HL-60 (cell line): ENCODE measurements around the gene MLYCD.
A peak's percentile ranks its signal among the peaks of the same experiment; 100 is the strongest.

Experiments used
- DNase-seq, 2 experiments: peaks; one replicate each; pipeline ENCODE4 v3.0.0-alpha.2; 2010 to 2020; ENCODE audit warnings: low read depth in 1 of 2, low spot score in 1 of 2
- H3K27ac ChIP-seq: fragments of 250-450 bp; sonication (Bioruptor Pico); replicated peaks from 2 replicates; pipeline ENCODE4 v1.5.1; 2020; ENCODE audit warnings: mild to moderate bottlenecking, moderate library complexity
- H3K27me3 ChIP-seq: fragments of 250-450 bp; sonication (Bioruptor Pico); 2 replicates; pipeline ENCODE4 v1.5.1; 2021; ENCODE audit warnings: mild to moderate bottlenecking, moderate library complexity; ENCODE audit not compliant: insufficient read depth, poor library complexity, severe bottlenecking
- H3K4me3 ChIP-seq: replicated peaks from 2 replicates; pipeline ENCODE4 v1.5.1; 2011; ENCODE audit warnings: mild to moderate bottlenecking, control low read depth, low read length; ENCODE audit not compliant: insufficient read depth
- GABPA ChIP-seq: IDR thresholded peaks from 2 replicates; pipeline ENCODE4 v1.6.1; 2012; ENCODE audit warnings: low read depth
- POLR2AphosphoS5 ChIP-seq: IDR thresholded peaks from 2 replicates; pipeline ENCODE4 v1.6.1; 2012; ENCODE audit warnings: low read depth
- REST ChIP-seq: IDR thresholded peaks from 2 replicates; pipeline ENCODE4 v1.6.1; 2012; ENCODE audit warnings: low read depth; ENCODE audit not compliant: insufficient replicate concordance
- SPI1 ChIP-seq: IDR thresholded peaks from 2 replicates; pipeline ENCODE4 v1.6.1; 2012; ENCODE audit warnings: low read depth, mild to moderate bottlenecking, borderline replicate concordance
- TF ChIP-seq, protein P1 (sequence below): IDR thresholded peaks from one replicate; pipeline ENCODE4 v1.5.1; 2011; ENCODE audit warnings: low read length, control low read depth, inconsistent platforms; ENCODE audit not compliant: insufficient read depth

The MLYCD gene

GRCh38 chr16:83863682-83864081 is 35.2 kb upstream of the MLYCD start:
- TF ChIP-seq GABPA (no peak), REST (no peak), SPI1 (no peak), POLR2AphosphoS5 (no peak)
- TF ChIP-seq, protein P1, sequence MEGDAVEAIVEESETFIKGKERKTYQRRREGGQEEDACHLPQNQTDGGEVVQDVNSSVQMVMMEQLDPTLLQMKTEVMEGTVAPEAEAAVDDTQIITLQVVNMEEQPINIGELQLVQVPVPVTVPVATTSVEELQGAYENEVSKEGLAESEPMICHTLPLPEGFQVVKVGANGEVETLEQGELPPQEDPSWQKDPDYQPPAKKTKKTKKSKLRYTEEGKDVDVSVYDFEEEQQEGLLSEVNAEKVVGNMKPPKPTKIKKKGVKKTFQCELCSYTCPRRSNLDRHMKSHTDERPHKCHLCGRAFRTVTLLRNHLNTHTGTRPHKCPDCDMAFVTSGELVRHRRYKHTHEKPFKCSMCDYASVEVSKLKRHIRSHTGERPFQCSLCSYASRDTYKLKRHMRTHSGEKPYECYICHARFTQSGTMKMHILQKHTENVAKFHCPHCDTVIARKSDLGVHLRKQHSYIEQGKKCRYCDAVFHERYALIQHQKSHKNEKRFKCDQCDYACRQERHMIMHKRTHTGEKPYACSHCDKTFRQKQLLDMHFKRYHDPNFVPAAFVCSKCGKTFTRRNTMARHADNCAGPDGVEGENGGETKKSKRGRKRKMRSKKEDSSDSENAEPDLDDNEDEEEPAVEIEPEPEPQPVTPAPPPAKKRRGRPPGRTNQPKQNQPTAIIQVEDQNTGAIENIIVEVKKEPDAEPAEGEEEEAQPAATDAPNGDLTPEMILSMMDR = no peak
- Histone ChIP-seq H3K27me3 (no peaks in the 10 kb centered on the region), H3K4me3 (no peak overlapping the region), H3K27ac (no peak overlapping the region)
- DNase-seq = no peak

DNA sequence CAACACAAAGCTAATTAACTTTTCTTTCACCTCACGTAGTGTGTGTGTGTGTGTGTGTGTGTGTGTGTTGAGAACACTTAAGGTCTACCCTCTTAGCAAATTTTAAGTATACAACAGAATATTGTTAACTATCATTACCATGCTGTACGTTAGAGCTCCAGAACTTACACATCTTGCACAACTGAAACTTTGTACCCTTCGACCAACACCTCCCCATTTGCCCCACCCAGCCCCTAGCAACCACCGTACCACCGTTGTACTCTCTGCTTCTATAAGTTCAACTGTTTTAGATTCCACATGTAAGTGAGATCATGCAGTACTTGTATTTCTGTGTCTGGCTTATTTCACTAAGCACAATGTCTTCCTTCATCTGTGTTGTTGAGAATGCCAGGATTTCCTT is 28.1 kb upstream of the MLYCD start:
- Histone ChIP-seq H3K27ac (no peak overlapping the region), H3K27me3 (peaks cover 4% of the 10 kb centered on the region), H3K4me3 (no peak overlapping the region)
- no peak for DNase-seq
- TF ChIP-seq, protein P1 = no peak
- TF ChIP-seq SPI1 (no peak), GABPA (no peak), POLR2AphosphoS5 (no peak), REST (no peak)

GRCh38 chr16:83878838-83879237 is 20.1 kb upstream of the MLYCD start:
- peak in 1 of 2 experiments; percentile 30 for DNase-seq
- Histone ChIP-seq H3K27me3 (no peaks in the 10 kb centered on the region), H3K4me3 (no peak overlapping the region), H3K27ac (no peak overlapping the region)
- TF ChIP-seq, protein P1 = no peak
- TF ChIP-seq POLR2AphosphoS5 (no peak), GABPA (no peak), SPI1 (no peak), REST (no peak)
